ENCODE measurements around the gene NUTF2. TPM values are rescaled to one million over a fixed set of nuclear protein-coding genes. Genes with fewer than 3 reads are reported as not detected.

The NUTF2 gene
- total RNA-seq, 1 donor from 2014 or later = 99.7 TPM

DNA sequence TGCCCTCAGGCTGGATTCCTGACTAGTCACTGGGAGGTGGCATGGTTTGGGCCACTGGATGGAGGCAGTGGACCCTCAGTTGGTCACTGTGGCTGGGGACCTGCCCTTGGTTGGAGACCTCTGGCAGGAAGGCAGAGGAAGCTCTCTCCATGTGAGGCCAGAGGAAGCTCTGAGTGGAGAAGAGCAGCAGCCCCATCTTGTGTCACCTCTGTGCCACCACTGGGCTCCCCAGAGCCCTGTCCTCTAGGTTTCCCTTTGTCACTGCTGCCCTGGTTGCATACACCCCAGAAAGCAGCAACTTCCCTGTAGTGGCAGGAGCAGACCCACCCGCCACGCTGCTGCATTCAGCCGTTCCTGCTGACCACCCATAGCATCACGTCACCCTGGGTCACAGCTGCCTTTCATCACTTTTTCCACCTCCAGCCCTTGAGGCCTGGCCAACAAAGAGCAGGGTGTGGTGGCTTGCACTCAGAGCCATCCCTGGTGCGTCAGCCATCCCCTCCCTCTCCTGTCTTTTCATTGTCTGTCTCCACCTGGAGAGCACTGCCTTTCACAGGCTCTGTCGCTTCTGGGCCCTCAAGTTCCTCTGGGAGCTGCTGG, 73.0 kb downstream of the NUTF2 start:
- ATAC-seq (ENCODE audit: low read depth) = no peak
- no peak overlapping the region for H3K4me3 Mint-ChIP-seq
- H3K27me3 Mint-ChIP-seq = no peaks in the 10 kb centered on the region
- no peak for DNase-seq
- peaks cover 6% of the 10 kb centered on the region for H3K4me1 Mint-ChIP-seq
- no peak for TF ChIP-seq CTCF (IDR thresholded peaks at IDR 0.05)
- H3K36me3 Mint-ChIP-seq (ENCODE audit: low read depth) = peaks cover 39% of the 10 kb centered on the region
- no peaks in the 10 kb centered on the region for H3K9me3 Mint-ChIP-seq
- intact Hi-C loops (cut with micrococcal nuclease) = no loop called here
- ChIA-PET POLR2A (no interaction called here), CTCF (interaction anchor here (1.5 kb wide), 1 partner anchor 36 kb away, joined by 5 read pairs; no protein-coding TSS in a partner anchor)
- no peak overlapping the region for H3K27ac Mint-ChIP-seq

Other genes starting within 250 kb of the NUTF2 start
- 138 and 151 TPM in 2 replicates for gene CARMIL2, start 201.8 kb upstream of the NUTF2 start, total RNA-seq
- gene ACD, start 186.7 kb upstream of the NUTF2 start, total RNA-seq = 38.2 and 41.4 TPM in 2 replicates
- gene PARD6A, start 186.0 kb upstream of the NUTF2 start, total RNA-seq = 5.9 and 6.0 TPM in 2 replicates
- 8.9 and 9.5 TPM in 2 replicates for gene ENKD1, start 180.2 kb upstream of the NUTF2 start, total RNA-seq
- gene C16orf86, start 180.1 kb upstream of the NUTF2 start, total RNA-seq = 2.4 and 4.6 TPM in 2 replicates
- gene GFOD2, start 127.6 kb upstream of the NUTF2 start, total RNA-seq = 9.7 and 12.6 TPM in 2 replicates
- 25.2 and 30.6 TPM in 2 replicates for gene RANBP10, start 40.4 kb upstream of the NUTF2 start, total RNA-seq
- 1.2 and 1.9 TPM in 2 replicates for gene TSNAXIP1, start 40.0 kb upstream of the NUTF2 start, total RNA-seq
- 24.2 and 24.9 TPM in 2 replicates for gene THAP11, start 4.6 kb upstream of the NUTF2 start, total RNA-seq
- gene CENPT, start 760 bp downstream of the NUTF2 start, total RNA-seq = 50.7 and 54.2 TPM in 2 replicates
- 71.5 TPM in 2 replicates for gene EDC4, start 26.1 kb downstream of the NUTF2 start, total RNA-seq
- gene NRN1L, start 38.0 kb downstream of the NUTF2 start, total RNA-seq = 0.69 and 1.4 TPM in 2 replicates
- gene PSKH1, start 46.3 kb downstream of the NUTF2 start, total RNA-seq = 19.2 and 22.0 TPM in 2 replicates
- 4.1 and 6.2 TPM in 2 replicates for gene CTRL, start 84.9 kb downstream of the NUTF2 start, total RNA-seq
- 202 and 232 TPM in 2 replicates for gene PSMB10, start 89.9 kb downstream of the NUTF2 start, total RNA-seq
- 15.8 and 17.0 TPM in 2 replicates for gene LCAT, start 97.2 kb downstream of the NUTF2 start, total RNA-seq
- gene SLC12A4, start 121.7 kb downstream of the NUTF2 start, total RNA-seq = 24.6 and 37.9 TPM in 2 replicates
- 0.29 and 0.38 TPM in 2 replicates for gene DPEP3, start 133.6 kb downstream of the NUTF2 start, total RNA-seq
- gene DPEP2, start 152.6 kb downstream of the NUTF2 start, total RNA-seq = 10.5 and 13.8 TPM in 2 replicates
- gene DPEP2NB, start 169.0 kb downstream of the NUTF2 start, total RNA-seq = not detected in 2 replicates
- gene DDX28, start 176.3 kb downstream of the NUTF2 start, total RNA-seq = 19.2 and 19.7 TPM in 2 replicates
- 54.2 and 62.0 TPM in 2 replicates for gene DUS2, start 176.4 kb downstream of the NUTF2 start, total RNA-seq
- gene NFATC3, start 238.4 kb downstream of the NUTF2 start, total RNA-seq = 64.8 and 72.0 TPM in 2 replicates

Measured in activated B cell treated with CpG ODN at 0.5 μM for 24 hours (primary cell).